Measurements from ENCODE around the gene ATXN7L1.

The ATXN7L1 gene

GRCh38 chr7:105635197-105635596 lies 241.2 kb downstream of the ATXN7L1 start:
- ATAC-seq = no peak
- TF ChIP-seq ZFP30 (CRISPR knock-in tag; IDR thresholded peaks at IDR 0.05) (no peak), ZFP3 (CRISPR knock-in tag; IDR thresholded peaks at IDR 0.05) (no peak), OSR1 (CRISPR knock-in tag; IDR thresholded peaks at IDR 0.05) (no peak), ZNF565 (CRISPR knock-in tag; conservative IDR thresholded peaks at IDR 0.05; ENCODE audit: low read depth) (no peak), PPARA (CRISPR knock-in tag; IDR thresholded peaks at IDR 0.05; ENCODE audit: borderline replicate concordance) (no peak), ZC3H10 (CRISPR knock-in tag; IDR thresholded peaks at IDR 0.05) (no peak), TCF4 (CRISPR knock-in tag; IDR thresholded peaks at IDR 0.05; ENCODE audit: borderline replicate concordance) (no peak), CSDC2 (CRISPR knock-in tag; IDR thresholded peaks at IDR 0.05) (no peak), ZNF8 (CRISPR knock-in tag; IDR thresholded peaks at IDR 0.05) (no peak), RARB (CRISPR knock-in tag; IDR thresholded peaks at IDR 0.05) (no peak), BACH2 (CRISPR knock-in tag; IDR thresholded peaks at IDR 0.05; ENCODE audit: borderline replicate concordance) (no peak), GLIS3 (CRISPR knock-in tag; IDR thresholded peaks at IDR 0.05) (no peak), SNAI2 (CRISPR knock-in tag; IDR thresholded peaks at IDR 0.05) (no peak), TSHZ2 (CRISPR knock-in tag; IDR thresholded peaks at IDR 0.05) (no peak), ESRRG (CRISPR knock-in tag; IDR thresholded peaks at IDR 0.05) (no peak)
- TF ChIP-seq, protein P1, sequence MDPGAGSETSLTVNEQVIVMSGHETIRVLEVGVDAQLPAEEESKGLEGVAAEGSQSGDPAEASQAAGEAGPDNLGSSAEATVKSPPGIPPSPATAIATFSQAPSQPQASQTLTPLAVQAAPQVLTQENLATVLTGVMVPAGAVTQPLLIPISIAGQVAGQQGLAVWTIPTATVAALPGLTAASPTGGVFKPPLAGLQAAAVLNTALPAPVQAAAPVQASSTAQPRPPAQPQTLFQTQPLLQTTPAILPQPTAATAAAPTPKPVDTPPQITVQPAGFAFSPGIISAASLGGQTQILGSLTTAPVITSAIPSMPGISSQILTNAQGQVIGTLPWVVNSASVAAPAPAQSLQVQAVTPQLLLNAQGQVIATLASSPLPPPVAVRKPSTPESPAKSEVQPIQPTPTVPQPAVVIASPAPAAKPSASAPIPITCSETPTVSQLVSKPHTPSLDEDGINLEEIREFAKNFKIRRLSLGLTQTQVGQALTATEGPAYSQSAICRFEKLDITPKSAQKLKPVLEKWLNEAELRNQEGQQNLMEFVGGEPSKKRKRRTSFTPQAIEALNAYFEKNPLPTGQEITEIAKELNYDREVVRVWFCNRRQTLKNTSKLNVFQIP (CRISPR knock-in tag; IDR thresholded peaks at IDR 0.05; ENCODE audit: borderline replicate concordance, low read depth) = no peak
- TF ChIP-seq, protein P2, sequence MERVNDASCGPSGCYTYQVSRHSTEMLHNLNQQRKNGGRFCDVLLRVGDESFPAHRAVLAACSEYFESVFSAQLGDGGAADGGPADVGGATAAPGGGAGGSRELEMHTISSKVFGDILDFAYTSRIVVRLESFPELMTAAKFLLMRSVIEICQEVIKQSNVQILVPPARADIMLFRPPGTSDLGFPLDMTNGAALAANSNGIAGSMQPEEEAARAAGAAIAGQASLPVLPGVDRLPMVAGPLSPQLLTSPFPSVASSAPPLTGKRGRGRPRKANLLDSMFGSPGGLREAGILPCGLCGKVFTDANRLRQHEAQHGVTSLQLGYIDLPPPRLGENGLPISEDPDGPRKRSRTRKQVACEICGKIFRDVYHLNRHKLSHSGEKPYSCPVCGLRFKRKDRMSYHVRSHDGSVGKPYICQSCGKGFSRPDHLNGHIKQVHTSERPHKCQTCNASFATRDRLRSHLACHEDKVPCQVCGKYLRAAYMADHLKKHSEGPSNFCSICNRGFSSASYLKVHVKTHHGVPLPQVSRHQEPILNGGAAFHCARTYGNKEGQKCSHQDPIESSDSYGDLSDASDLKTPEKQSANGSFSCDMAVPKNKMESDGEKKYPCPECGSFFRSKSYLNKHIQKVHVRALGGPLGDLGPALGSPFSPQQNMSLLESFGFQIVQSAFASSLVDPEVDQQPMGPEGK (CRISPR knock-in tag; IDR thresholded peaks at IDR 0.05; ENCODE audit: borderline replicate concordance) = no peak

DNA sequence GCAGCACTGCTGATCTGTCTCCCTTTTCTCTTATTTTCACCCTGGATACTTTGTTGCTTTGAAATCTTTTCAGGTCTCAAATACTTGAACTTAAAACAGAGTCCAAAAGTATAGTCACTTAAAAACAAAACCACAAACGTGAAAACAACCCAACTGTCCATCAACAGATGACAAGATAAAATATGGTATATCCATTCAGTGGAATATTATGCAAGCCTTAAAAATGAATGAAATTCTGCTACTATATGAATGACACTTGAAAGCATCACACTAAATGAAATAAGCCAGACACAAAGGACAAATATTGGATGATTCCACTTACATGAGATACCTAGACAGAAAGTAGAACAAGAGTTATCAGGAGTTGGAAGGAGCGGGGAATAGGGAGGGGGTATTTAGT lies 250.4 kb downstream of the ATXN7L1 start:
- peak; percentile 100 for TF ChIP-seq ZNF8 (CRISPR knock-in tag; IDR thresholded peaks at IDR 0.05)
- TF ChIP-seq, protein P1 (CRISPR knock-in tag; IDR thresholded peaks at IDR 0.05; ENCODE audit: borderline replicate concordance, low read depth) = no peak
- ATAC-seq = no peak

GRCh38 chr7:105623906-105624305 lies 252.5 kb downstream of the ATXN7L1 start:
- ATAC-seq = no peak
- no peak for TF ChIP-seq RARB (CRISPR knock-in tag; IDR thresholded peaks at IDR 0.05)
- no peak for TF ChIP-seq SNAI2 (CRISPR knock-in tag; IDR thresholded peaks at IDR 0.05)
- no peak for TF ChIP-seq PPARA (CRISPR knock-in tag; IDR thresholded peaks at IDR 0.05; ENCODE audit: borderline replicate concordance)
- no peak for TF ChIP-seq ZNF70 (CRISPR knock-in tag; IDR thresholded peaks at IDR 0.05)
- TF ChIP-seq ESRRG (CRISPR knock-in tag; IDR thresholded peaks at IDR 0.05) = no peak
- no peak for TF ChIP-seq GLIS3 (CRISPR knock-in tag; IDR thresholded peaks at IDR 0.05)
- no peak for TF ChIP-seq ZC3H10 (CRISPR knock-in tag; IDR thresholded peaks at IDR 0.05)
- TF ChIP-seq TOX (CRISPR knock-in tag; IDR thresholded peaks at IDR 0.05; ENCODE audit: borderline replicate concordance) = no peak
- TF ChIP-seq BACH2 (CRISPR knock-in tag; IDR thresholded peaks at IDR 0.05; ENCODE audit: borderline replicate concordance) = no peak
- TF ChIP-seq, protein P3, sequence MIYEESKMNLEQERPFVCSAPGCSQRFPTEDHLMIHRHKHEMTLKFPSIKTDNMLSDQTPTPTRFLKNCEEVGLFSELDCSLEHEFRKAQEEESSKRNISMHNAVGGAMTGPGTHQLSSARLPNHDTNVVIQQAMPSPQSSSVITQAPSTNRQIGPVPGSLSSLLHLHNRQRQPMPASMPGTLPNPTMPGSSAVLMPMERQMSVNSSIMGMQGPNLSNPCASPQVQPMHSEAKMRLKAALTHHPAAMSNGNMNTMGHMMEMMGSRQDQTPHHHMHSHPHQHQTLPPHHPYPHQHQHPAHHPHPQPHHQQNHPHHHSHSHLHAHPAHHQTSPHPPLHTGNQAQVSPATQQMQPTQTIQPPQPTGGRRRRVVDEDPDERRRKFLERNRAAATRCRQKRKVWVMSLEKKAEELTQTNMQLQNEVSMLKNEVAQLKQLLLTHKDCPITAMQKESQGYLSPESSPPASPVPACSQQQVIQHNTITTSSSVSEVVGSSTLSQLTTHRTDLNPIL (CRISPR knock-in tag; IDR thresholded peaks at IDR 0.05; ENCODE audit: low read depth) = no peak
- no peak for TF ChIP-seq OSR1 (CRISPR knock-in tag; IDR thresholded peaks at IDR 0.05)
- TF ChIP-seq ZFP30 (CRISPR knock-in tag; IDR thresholded peaks at IDR 0.05) = no peak
- TF ChIP-seq CSDC2 (CRISPR knock-in tag; IDR thresholded peaks at IDR 0.05) = no peak
- TF ChIP-seq, protein P4, sequence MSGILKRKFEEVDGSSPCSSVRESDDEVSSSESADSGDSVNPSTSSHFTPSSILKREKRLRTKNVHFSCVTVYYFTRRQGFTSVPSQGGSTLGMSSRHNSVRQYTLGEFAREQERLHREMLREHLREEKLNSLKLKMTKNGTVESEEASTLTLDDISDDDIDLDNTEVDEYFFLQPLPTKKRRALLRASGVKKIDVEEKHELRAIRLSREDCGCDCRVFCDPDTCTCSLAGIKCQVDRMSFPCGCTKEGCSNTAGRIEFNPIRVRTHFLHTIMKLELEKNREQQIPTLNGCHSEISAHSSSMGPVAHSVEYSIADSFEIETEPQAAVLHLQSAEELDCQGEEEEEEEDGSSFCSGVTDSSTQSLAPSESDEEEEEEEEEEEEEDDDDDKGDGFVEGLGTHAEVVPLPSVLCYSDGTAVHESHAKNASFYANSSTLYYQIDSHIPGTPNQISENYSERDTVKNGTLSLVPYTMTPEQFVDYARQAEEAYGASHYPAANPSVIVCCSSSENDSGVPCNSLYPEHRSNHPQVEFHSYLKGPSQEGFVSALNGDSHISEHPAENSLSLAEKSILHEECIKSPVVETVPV (CRISPR knock-in tag; IDR thresholded peaks at IDR 0.05) = no peak
- TF ChIP-seq TSHZ2 (CRISPR knock-in tag; IDR thresholded peaks at IDR 0.05) = no peak
- no peak for TF ChIP-seq ARNTL (CRISPR knock-in tag; IDR thresholded peaks at IDR 0.05; ENCODE audit: borderline replicate concordance, low read depth)
- TF ChIP-seq ZNF565 (CRISPR knock-in tag; conservative IDR thresholded peaks at IDR 0.05; ENCODE audit: low read depth) = no peak
